Measurements from ENCODE around the gene NATD1.

Gene NATD1

GRCh38 chr17:21275047-21275578 lies 21.9 kb upstream of the NATD1 start:
- DNase-seq, result no peak

- no peak for DNase-seq
These were observed 19.9 kb upstream of the NATD1 start for GRCh38 chr17:21272881-21273792.

- DNase-seq, result no peak
These were observed 19.0 kb upstream of the NATD1 start for GRCh38 chr17:21272250-21272649.

GRCh38 chr17:21271454-21272183 lies 18.4 kb upstream of the NATD1 start:
- DNase-seq, result no peak

GRCh38 chr17:21269394-21269793 lies 16.2 kb upstream of the NATD1 start:
- DNase-seq, result no peak

- no peak for DNase-seq
These were observed 15.5 kb upstream of the NATD1 start for GRCh38 chr17:21268596-21269188.

GRCh38 chr17:21263376-21263775 lies 10.2 kb upstream of the NATD1 start:
- no peak for DNase-seq

GRCh38 chr17:21262259-21262993 lies 9.2 kb upstream of the NATD1 start:
- no peak for DNase-seq

GRCh38 chr17:21258593-21258992 lies 5.4 kb upstream of the NATD1 start:
- no peak for DNase-seq

GRCh38 chr17:21253646-21254441 lies 634 bp upstream of the NATD1 start:
- no peak for DNase-seq

GRCh38 chr17:21252289-21252795 lies 868 bp downstream of the NATD1 start:
- DNase-seq, result no peak

GRCh38 chr17:21251337-21252010 lies 1.7 kb downstream of the NATD1 start:
- no peak for DNase-seq

- no peak for DNase-seq
These were observed 2.4 kb downstream of the NATD1 start for GRCh38 chr17:21250854-21251253.

GRCh38 chr17:21249920-21250703 lies 3.1 kb downstream of the NATD1 start:
- no peak for DNase-seq

GRCh38 chr17:21249086-21249795 lies 4.0 kb downstream of the NATD1 start:
- DNase-seq, result no peak

GRCh38 chr17:21248500-21248899 lies 4.7 kb downstream of the NATD1 start:
- no peak for DNase-seq

GRCh38 chr17:21247552-21248258 lies 5.5 kb downstream of the NATD1 start:
- no peak for DNase-seq

GRCh38 chr17:21246698-21247097 lies 6.5 kb downstream of the NATD1 start:
- DNase-seq, result no peak

- DNase-seq, result no peak
These were observed 7.5 kb downstream of the NATD1 start for GRCh38 chr17:21245639-21246084.
